ENCODE results near the gene SIGLEC9. TPM values are rescaled to one million over a fixed set of nuclear protein-coding genes. Genes with fewer than 3 reads are reported as not detected.

The SIGLEC9 gene
- total RNA-seq, 1 experiment from 2014 or later: not detected

- TF ChIP-seq TCF7L2 (IDR thresholded peaks at IDR 0.05; ENCODE audit: borderline replicate concordance, extremely low read depth, insufficient read depth, insufficient read length): no peak
Measured at GRCh38 chr19:51158474-51159129, 33.9 kb downstream of the SIGLEC9 start (continued).

GRCh38 chr19:51159656-51160055 is 35.0 kb downstream of the SIGLEC9 start:
- Histone ChIP-seq H4K20me1 (ENCODE audit: insufficient read depth) (no peaks in the 10 kb centered on the region), H3K9me2 (ENCODE audit: insufficient read depth) (no peaks in the 10 kb centered on the region), H3K9me3 (ENCODE audit: control insufficient read depth in 1 of 2, insufficient read depth in 1 of 2, low read depth in 1 of 2, low read length in 2 of 2) (no peaks in the 10 kb centered on the region), H3K4me2 (ENCODE audit: low read length) (no peak overlapping the region), H3K4me3 (replicated peaks in 1 of 2; ENCODE audit: low read depth in 1 of 2, low read length in 2 of 2) (no peak overlapping the region), H3K27ac (ENCODE audit: low read depth, low read length) (no peak overlapping the region), H3K9ac (ENCODE audit: low read length) (no peak overlapping the region), H3K79me2 (ENCODE audit: insufficient read depth, low read length) (no peaks in the 10 kb centered on the region), H3K27me3 (ENCODE audit: insufficient read depth, low read length) (no peaks in the 10 kb centered on the region), H3K36me3 (ENCODE audit: control insufficient read depth in 1 of 2, insufficient read depth in 2 of 2, low read length in 2 of 2) (no peaks in the 10 kb centered on the region), H2AFZ (ENCODE audit: low read depth, low read length, poor library complexity, severe bottlenecking) (no peak overlapping the region), H3K4me1 (ENCODE audit: control insufficient read depth in 1 of 2, insufficient read depth in 2 of 2, low read length in 2 of 2) (peaks cover 0 to 7% of the 10 kb centered on the region in 2 experiments; a peak in 1 of 4 replicates)
- POLR2A ChIA-PET: no interaction called here
- CTCF ChIA-PET: interaction anchor here (0.9 kb wide), 1 partner anchor 100 kb away, joined by 4 read pairs; no protein-coding TSS in a partner anchor
- TF ChIP-seq FOSL1 (IDR thresholded peaks at IDR 0.05; ENCODE audit: low read depth): no peak
- no peak for TF ChIP-seq EZH2phosphoT487 (IDR thresholded peaks at IDR 0.05; ENCODE audit: borderline replicate concordance)
- BruUV-seq (replicated peaks): no TSS peak
- RAD21 ChIA-PET (ENCODE audit: low non-redundant PET in 1 of 2, low total read pairs in 2 of 2, uncharacterized antibody in 2 of 2, unreplicated experiment in 2 of 2): interaction anchor here (0.7 kb wide), 2 partner anchors 34 to 99 kb away, joined by 3 read pairs; no protein-coding TSS in a partner anchor
- intact Hi-C loops (cut with micrococcal nuclease): no loop called here
- no peak for DNase-seq (ENCODE audit: low read depth, low spot score)
- ATAC-seq: no peak

GRCh38 chr19:51161266-51161665 is 36.6 kb downstream of the SIGLEC9 start:
- Histone ChIP-seq H3K4me1 (ENCODE audit: control insufficient read depth in 1 of 2, insufficient read depth in 2 of 2, low read length in 2 of 2) (peaks cover 0 to 7% of the 10 kb centered on the region in 2 experiments; a peak in 1 of 4 replicates), H4K20me1 (ENCODE audit: insufficient read depth) (no peaks in the 10 kb centered on the region), H3K4me2 (ENCODE audit: low read length) (no peak overlapping the region), H3K9ac (ENCODE audit: low read length) (no peak overlapping the region), H3K9me2 (ENCODE audit: insufficient read depth) (no peaks in the 10 kb centered on the region), H3K4me3 (replicated peaks in 1 of 2; ENCODE audit: low read depth in 1 of 2, low read length in 2 of 2) (no peak overlapping the region), H3K27me3 (ENCODE audit: insufficient read depth, low read length) (no peaks in the 10 kb centered on the region), H2AFZ (ENCODE audit: low read depth, low read length, poor library complexity, severe bottlenecking) (no peak overlapping the region), H3K9me3 (ENCODE audit: control insufficient read depth in 1 of 2, insufficient read depth in 1 of 2, low read depth in 1 of 2, low read length in 2 of 2) (no peaks in the 10 kb centered on the region), H3K79me2 (ENCODE audit: insufficient read depth, low read length) (no peaks in the 10 kb centered on the region), H3K36me3 (ENCODE audit: control insufficient read depth in 1 of 2, insufficient read depth in 2 of 2, low read length in 2 of 2) (no peaks in the 10 kb centered on the region), H3K27ac (ENCODE audit: low read depth, low read length) (no peak overlapping the region)
- intact Hi-C loops (cut with micrococcal nuclease): no loop called here
- CTCF ChIA-PET: no interaction called here
- POLR2A ChIA-PET: no interaction called here
- ATAC-seq: no peak
- DNase-seq (ENCODE audit: low read depth, low spot score): no peak
- BruUV-seq (replicated peaks): no TSS peak
- RAD21 ChIA-PET (ENCODE audit: low non-redundant PET in 1 of 2, low total read pairs in 2 of 2, uncharacterized antibody in 2 of 2, unreplicated experiment in 2 of 2): no interaction called here
- TF ChIP-seq ELF1 (IDR thresholded peaks at IDR 0.05; ENCODE audit: borderline replicate concordance, low read depth) (no peak), EZH2 (IDR thresholded peaks at IDR 0.05) (no peak), REST (IDR thresholded peaks at IDR 0.05; ENCODE audit: low read depth) (no peak), CEBPB (IDR thresholded peaks at IDR 0.05; ENCODE audit: low read depth) (no peak), MAX (IDR thresholded peaks at IDR 0.05) (no peak), ZBTB33 (IDR thresholded peaks at IDR 0.05; ENCODE audit: extremely low read depth, insufficient replicate concordance, low read length) (no peak)

Data from HCT116 (cell line).